Tibial nerve (tissue), 3 donors: Measurements from ENCODE around the gene SMAD5.

Experiments
- POLR2A ChIP-seq, 2 donors: fragments of 450-650 bp; IDR thresholded peaks; one replicate each; pipeline ENCODE4 v1.6.1; 2017; ENCODE audit warnings: antibody characterized with exemption in 2 of 2, mild to moderate bottlenecking in 2 of 2, moderate library complexity in 2 of 2
- TF ChIP-seq, protein P1 (sequence below), 5 experiments: fragments of 200-600 bp in 3 of 5; fragments of 450-650 bp in 2 of 5; sonication (generic) in 3 of 5; IDR thresholded peaks; one replicate each; pipeline ENCODE4 v1.5.1; 2016 to 2019; ENCODE audit warnings: antibody characterized with exemption in 5 of 5, mild to moderate bottlenecking in 3 of 5, moderate library complexity in 2 of 5

DNA sequence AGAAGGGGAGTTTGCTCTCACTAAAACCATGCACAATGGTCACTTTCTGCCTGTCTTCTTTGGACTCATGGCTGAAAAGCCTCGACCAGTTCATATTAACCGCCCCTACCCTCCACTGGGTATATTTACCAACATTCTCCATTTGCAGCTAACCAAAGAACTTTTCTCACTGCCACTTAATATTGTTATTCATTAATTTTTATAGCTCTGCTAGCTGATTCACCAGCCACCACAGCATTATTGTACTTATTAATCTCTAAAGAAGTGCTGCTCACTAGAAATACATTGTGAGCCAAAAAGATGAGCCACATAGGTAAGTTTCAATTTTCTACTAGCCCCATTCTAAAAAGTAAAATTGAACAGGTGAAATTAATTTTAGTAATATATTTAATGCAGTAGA lies 93.8 kb downstream of the SMAD5 start:
- TF ChIP-seq POLR2A (IDR thresholded peaks at IDR 0.05), result no peak
- TF ChIP-seq, protein P1, sequence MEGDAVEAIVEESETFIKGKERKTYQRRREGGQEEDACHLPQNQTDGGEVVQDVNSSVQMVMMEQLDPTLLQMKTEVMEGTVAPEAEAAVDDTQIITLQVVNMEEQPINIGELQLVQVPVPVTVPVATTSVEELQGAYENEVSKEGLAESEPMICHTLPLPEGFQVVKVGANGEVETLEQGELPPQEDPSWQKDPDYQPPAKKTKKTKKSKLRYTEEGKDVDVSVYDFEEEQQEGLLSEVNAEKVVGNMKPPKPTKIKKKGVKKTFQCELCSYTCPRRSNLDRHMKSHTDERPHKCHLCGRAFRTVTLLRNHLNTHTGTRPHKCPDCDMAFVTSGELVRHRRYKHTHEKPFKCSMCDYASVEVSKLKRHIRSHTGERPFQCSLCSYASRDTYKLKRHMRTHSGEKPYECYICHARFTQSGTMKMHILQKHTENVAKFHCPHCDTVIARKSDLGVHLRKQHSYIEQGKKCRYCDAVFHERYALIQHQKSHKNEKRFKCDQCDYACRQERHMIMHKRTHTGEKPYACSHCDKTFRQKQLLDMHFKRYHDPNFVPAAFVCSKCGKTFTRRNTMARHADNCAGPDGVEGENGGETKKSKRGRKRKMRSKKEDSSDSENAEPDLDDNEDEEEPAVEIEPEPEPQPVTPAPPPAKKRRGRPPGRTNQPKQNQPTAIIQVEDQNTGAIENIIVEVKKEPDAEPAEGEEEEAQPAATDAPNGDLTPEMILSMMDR (IDR thresholded peaks at IDR 0.05), result no peak
